Body of pancreas (tissue), 4 donors: ENCODE results near the gene SNX19. TPM values are rescaled to one million over a fixed set of nuclear protein-coding genes. Genes with fewer than 3 reads are reported as not detected.

ENCODE experiments used
- ATAC-seq: fragments of 150-250 bp; one replicate; pipeline ENCODE4 v1.9.1; 2016
- DNase-seq, 4 donors: peaks; one replicate each; pipeline ENCODE4 v3.0.0-alpha.2; 2019
- H3K27ac ChIP-seq, 4 donors: fragments of 200-600 bp; sonication (generic); 1 replicate in 3 of 4; 2 replicates in 1 of 4; pipeline versions ENCODE4 v1.5.1 to v1.6.1; 2016 to 2019; ENCODE audit warnings: mild to moderate bottlenecking in 1 of 4, mixed read lengths in 1 of 4, moderate library complexity in 1 of 4
- H3K27me3 ChIP-seq, 2 donors: fragments of 200-600 bp; sonication (generic); one replicate each; pipeline ENCODE4 v1.6.0; 2016; ENCODE audit warnings: mild to moderate bottlenecking in 1 of 2
- H3K36me3 ChIP-seq, 2 donors: fragments of 200-600 bp; sonication (generic); replicated peaks in 1 of 2; 2 replicates each; pipeline ENCODE4 v1.5.1; 2016; ENCODE audit warnings: low read depth in 2 of 2; ENCODE audit not compliant: insufficient read depth in 1 of 2
- H3K4me1 ChIP-seq: fragments of 200-600 bp; sonication (generic); one replicate; pipeline ENCODE4 v1.6.0; 2016
- H3K4me3 ChIP-seq, 2 donors: fragments of 200-600 bp; sonication (generic); 1 replicate in 1 of 2; 2 replicates in 1 of 2; pipeline ENCODE4 v1.5.1; 2016 to 2019
- H3K9me3 ChIP-seq, 3 donors: fragments of 200-600 bp; sonication (generic); 1 replicate in 2 of 3; 2 replicates in 1 of 3; pipeline ENCODE4 v1.5.1; 2016
- POLR2A ChIP-seq, 3 donors: fragments of 450-650 bp; IDR thresholded peaks; one replicate each; pipeline ENCODE4 v1.6.1; 2016; ENCODE audit warnings: antibody characterized with exemption in 3 of 3, mild to moderate bottlenecking in 2 of 3
- WGBS, 2 donors: methylation state at CpG; one replicate each; pipeline ENCODE4 v1.1.5; 2017; 5-methylcytosine and 5-hydroxymethylcytosine counted together
- intact Hi-C: fragments of 100-400 bp; cut with DNase I; formaldehyde crosslinking; loops from one replicate; pipeline ENCODE4 v1.15.1; 2023
- total RNA-seq, 2 donors: library from RNA; depleted of rRNA; stranded (reverse); fragments of >200 nt; gene quantifications; one replicate each; pipeline ENCODE4 v1.1.0, GENCODE V29; 2016
- TF ChIP-seq, protein P1 (sequence below), 7 experiments: fragments of 450-650 bp in 4 of 7; fragments of 200-600 bp in 3 of 7; sonication (generic) in 3 of 7; IDR thresholded peaks; one replicate each; pipeline ENCODE4 v1.5.1; 2016 to 2019; ENCODE audit warnings: antibody characterized with exemption in 7 of 7

SNX19 gene
- total RNA-seq, 2 donors from 2014 or later, result 58.4 to 245 TPM

DNA sequence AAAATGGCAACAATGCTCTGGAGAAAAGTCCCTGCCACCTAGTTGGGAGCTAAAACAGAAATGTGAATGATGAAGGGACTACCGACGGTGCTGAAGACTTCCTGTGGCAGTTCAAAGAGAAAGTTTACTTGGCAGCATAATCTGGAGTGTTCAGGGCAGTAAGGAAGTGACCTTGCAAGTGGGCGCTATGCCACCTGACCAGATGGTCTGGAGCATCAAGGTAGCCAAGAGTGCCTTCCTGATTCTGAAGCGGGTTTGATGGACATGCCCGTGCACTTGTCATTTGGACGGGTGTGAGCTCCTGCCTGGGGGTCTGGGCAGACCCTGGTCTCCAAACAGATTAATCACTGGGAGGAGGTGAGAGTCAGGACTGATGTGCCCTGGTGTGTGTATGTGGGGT, 1.8 kb upstream of the SNX19 start:
- TF ChIP-seq, protein P1, sequence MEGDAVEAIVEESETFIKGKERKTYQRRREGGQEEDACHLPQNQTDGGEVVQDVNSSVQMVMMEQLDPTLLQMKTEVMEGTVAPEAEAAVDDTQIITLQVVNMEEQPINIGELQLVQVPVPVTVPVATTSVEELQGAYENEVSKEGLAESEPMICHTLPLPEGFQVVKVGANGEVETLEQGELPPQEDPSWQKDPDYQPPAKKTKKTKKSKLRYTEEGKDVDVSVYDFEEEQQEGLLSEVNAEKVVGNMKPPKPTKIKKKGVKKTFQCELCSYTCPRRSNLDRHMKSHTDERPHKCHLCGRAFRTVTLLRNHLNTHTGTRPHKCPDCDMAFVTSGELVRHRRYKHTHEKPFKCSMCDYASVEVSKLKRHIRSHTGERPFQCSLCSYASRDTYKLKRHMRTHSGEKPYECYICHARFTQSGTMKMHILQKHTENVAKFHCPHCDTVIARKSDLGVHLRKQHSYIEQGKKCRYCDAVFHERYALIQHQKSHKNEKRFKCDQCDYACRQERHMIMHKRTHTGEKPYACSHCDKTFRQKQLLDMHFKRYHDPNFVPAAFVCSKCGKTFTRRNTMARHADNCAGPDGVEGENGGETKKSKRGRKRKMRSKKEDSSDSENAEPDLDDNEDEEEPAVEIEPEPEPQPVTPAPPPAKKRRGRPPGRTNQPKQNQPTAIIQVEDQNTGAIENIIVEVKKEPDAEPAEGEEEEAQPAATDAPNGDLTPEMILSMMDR (IDR thresholded peaks at IDR 0.05), result no peak
- TF ChIP-seq POLR2A (IDR thresholded peaks at IDR 0.05), result no peak
- H3K4me3 ChIP-seq, result no peak overlapping the region
- WGBS, 2 donors, result 33 to 39% methylated on average over 4 to 6 of the region's 6 CpGs
- H3K4me1 ChIP-seq, result peaks cover 31% of the 10 kb centered on the region
- H3K36me3 ChIP-seq, result peaks cover 0 to 3% of the 10 kb centered on the region in 2 donors
- no peaks in the 10 kb centered on the region for H3K27me3 ChIP-seq
- ATAC-seq (no peak), DNase-seq (peak; percentile 44 to 82 (median 68))
- no peaks in the 10 kb centered on the region for H3K9me3 ChIP-seq
- H3K27ac ChIP-seq, result peak overlapping the region in 1 of 4 donors; percentile 31
- intact Hi-C loops, result no loop called here

DNA sequence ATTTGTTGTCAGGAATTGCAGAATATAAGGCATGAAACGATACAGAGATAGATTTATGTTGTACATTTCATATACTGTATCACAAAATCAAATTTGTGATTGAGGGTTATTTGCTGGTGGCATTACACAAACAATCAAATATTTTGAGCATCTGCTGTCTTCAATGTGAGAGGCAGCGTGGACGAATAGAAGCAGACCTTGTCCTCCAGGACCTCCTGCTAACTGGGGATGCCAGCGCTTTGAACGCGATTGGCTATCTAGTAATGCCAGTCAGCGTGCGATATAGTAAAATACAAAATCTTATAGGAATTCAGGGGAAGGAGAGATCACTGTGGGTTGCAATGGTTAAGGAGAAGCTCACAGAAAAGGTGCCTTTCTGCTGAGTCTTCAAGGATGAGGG, 631 bp upstream of the SNX19 start:
- H3K27me3 ChIP-seq, result no peaks in the 10 kb centered on the region
- no peak for DNase-seq
- no peaks in the 10 kb centered on the region for H3K9me3 ChIP-seq
- 65 to 67% methylated on average over 8 of the region's 8 CpGs for WGBS, 2 donors
- H3K27ac ChIP-seq, result peak overlapping the region in 3 of 4 donors; percentile 38 to 89 (median 42)
- peaks cover 37% of the 10 kb centered on the region for H3K4me1 ChIP-seq
- H3K36me3 ChIP-seq, result peaks cover 0 to 3% of the 10 kb centered on the region in 2 donors
- no peak for TF ChIP-seq POLR2A (IDR thresholded peaks at IDR 0.05)
- TF ChIP-seq, protein P1 (IDR thresholded peaks at IDR 0.05), result no peak
- intact Hi-C loops, result no loop called here
- ATAC-seq, result no peak
- peak overlapping the region; percentile 95 to 99 for H3K4me3 ChIP-seq

DNA sequence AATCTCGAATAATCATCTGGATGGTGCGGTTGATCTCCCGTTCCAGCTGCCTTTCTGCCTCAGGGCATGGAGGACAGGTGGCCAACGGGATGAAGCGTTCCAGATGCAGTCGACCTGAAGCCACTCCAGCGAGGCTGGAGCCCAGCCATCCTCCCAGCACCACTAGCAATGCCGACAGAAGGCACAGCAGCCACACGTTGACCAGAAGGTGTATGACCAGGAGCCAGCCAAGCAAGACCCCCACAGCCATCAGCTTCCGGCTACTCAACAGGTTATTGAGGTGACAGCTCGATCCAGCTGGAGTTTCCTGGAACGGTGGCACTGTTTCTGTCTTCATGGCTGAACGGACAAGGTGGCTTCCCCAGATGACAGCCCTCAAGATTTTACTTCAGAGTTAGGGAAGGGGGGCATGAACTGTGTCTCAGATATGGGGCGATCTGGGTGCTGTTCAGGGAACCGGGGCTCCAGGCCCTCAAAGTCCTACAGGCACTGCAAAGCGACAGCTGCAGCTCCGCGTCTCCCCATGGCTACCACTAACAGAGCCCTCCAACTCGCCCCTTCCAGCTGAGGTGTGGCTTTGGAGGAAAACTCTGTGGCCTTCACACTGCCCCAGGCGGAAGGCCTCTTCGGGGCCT, 559 bp downstream of the SNX19 start:
- peaks cover 37% of the 10 kb centered on the region for H3K4me1 ChIP-seq
- H3K36me3 ChIP-seq, result peaks cover 0 to 3% of the 10 kb centered on the region in 2 donors
- DNase-seq, result peak in 2 of 4 donors; percentile 11 to 19
- no peak for ATAC-seq
- intact Hi-C loops, result no loop called here
- 24 to 53% methylated on average over 6 to 21 of the region's 21 CpGs for WGBS, 2 donors
- peak overlapping the region; percentile 59 to 89 (median 73) for H3K27ac ChIP-seq
- H3K9me3 ChIP-seq, result no peaks in the 10 kb centered on the region
- peak overlapping the region; percentile 95 to 99 for H3K4me3 ChIP-seq
- H3K27me3 ChIP-seq, result no peaks in the 10 kb centered on the region
- TF ChIP-seq, protein P1 (IDR thresholded peaks at IDR 0.05), result no peak
- no peak for TF ChIP-seq POLR2A (IDR thresholded peaks at IDR 0.05)

GRCh38 chr11:130913268-130913667, 3.0 kb downstream of the SNX19 start:
- Histone ChIP-seq H3K9me3 (no peaks in the 10 kb centered on the region), H3K27me3 (no peaks in the 10 kb centered on the region), H3K4me1 (peaks cover 37% of the 10 kb centered on the region), H3K36me3 (peaks cover 0 to 8% of the 10 kb centered on the region in 2 donors), H3K4me3 (no peak overlapping the region), H3K27ac (no peak overlapping the region)
- no peak for ATAC-seq
- intact Hi-C loops, result no loop called here
- WGBS, 2 donors, result 86 to 89% methylated on average over 2 of the region's 2 CpGs
- DNase-seq, result no peak
- no peak for TF ChIP-seq POLR2A (IDR thresholded peaks at IDR 0.05)
- TF ChIP-seq, protein P1 (IDR thresholded peaks at IDR 0.05), result no peak

DNA sequence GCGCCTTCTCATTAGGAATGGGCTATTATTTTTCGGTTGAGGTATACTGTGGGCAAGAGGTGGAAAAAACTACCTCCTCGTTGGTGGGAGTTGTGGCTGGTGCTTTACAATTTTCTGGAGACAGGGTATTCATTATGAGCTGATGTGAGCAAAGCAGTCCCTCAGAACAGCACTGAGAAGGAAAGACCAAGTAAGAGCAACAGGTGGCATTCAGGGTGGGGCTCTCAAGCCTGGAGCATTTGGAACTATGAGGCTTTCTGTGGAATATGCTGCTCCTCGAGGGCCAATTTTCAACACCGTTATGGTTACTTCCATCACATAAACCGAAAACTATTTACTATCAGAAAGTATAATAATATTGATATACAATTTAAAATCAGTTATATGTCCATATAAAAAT, 3.7 kb downstream of the SNX19 start:
- DNase-seq (no peak), ATAC-seq (no peak)
- WGBS, 2 donors, result 85 to 90% methylated on average over 6 of the region's 6 CpGs
- no peak overlapping the region for H3K27ac ChIP-seq
- H3K4me1 ChIP-seq, result peaks cover 37% of the 10 kb centered on the region
- no peaks in the 10 kb centered on the region for H3K9me3 ChIP-seq
- TF ChIP-seq, protein P1 (IDR thresholded peaks at IDR 0.05), result no peak
- no peak for TF ChIP-seq POLR2A (IDR thresholded peaks at IDR 0.05)
- peaks cover 0 to 11% of the 10 kb centered on the region in 2 donors for H3K36me3 ChIP-seq
- no peaks in the 10 kb centered on the region for H3K27me3 ChIP-seq
- no peak overlapping the region for H3K4me3 ChIP-seq
- intact Hi-C loops, result no loop called here
